Measurements from ENCODE around the gene SGIP1. TPM values are rescaled to one million over a fixed set of nuclear protein-coding genes. Genes with fewer than 3 reads are reported as not detected.

SGIP1 gene
- total RNA-seq, 1 donor from 2014 or later: 0.79 TPM

DNA sequence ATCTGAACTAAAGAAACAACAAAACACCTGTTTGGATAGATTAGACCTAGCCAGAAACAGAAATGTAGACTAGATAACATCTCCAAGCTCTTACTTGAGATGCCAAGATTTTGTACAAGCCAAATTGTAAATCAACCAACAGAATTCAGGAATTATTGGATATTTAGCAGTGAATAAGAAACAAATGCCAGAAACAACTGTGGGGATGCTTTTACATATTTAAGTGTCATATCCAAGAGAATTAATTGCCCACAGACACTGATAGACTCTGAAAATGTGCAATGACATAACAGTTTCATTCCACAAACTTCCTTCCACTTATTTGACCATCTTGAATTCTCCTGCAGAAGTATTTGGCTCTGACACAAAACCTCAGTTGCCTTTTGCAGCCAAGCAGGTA is 92.3 kb downstream of the SGIP1 start:
- Histone ChIP-seq H3K27me3 (ENCODE audit: control insufficient read depth, insufficient read depth, low read length) (no peaks in the 10 kb centered on the region), H3K36me3 (ENCODE audit: control insufficient read depth, insufficient read depth, low read length) (no peaks in the 10 kb centered on the region), H3K4me3 (ENCODE audit: low read depth, low read length) (no peak overlapping the region)
- FAIRE-seq (peak; percentile 7), DNase-seq (ENCODE audit: low read depth) (no peak)
- TF ChIP-seq, protein P1, sequence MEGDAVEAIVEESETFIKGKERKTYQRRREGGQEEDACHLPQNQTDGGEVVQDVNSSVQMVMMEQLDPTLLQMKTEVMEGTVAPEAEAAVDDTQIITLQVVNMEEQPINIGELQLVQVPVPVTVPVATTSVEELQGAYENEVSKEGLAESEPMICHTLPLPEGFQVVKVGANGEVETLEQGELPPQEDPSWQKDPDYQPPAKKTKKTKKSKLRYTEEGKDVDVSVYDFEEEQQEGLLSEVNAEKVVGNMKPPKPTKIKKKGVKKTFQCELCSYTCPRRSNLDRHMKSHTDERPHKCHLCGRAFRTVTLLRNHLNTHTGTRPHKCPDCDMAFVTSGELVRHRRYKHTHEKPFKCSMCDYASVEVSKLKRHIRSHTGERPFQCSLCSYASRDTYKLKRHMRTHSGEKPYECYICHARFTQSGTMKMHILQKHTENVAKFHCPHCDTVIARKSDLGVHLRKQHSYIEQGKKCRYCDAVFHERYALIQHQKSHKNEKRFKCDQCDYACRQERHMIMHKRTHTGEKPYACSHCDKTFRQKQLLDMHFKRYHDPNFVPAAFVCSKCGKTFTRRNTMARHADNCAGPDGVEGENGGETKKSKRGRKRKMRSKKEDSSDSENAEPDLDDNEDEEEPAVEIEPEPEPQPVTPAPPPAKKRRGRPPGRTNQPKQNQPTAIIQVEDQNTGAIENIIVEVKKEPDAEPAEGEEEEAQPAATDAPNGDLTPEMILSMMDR (IDR thresholded peaks at IDR 0.05; ENCODE audit: insufficient read depth, low read length, severe bottlenecking): no peak

DNA sequence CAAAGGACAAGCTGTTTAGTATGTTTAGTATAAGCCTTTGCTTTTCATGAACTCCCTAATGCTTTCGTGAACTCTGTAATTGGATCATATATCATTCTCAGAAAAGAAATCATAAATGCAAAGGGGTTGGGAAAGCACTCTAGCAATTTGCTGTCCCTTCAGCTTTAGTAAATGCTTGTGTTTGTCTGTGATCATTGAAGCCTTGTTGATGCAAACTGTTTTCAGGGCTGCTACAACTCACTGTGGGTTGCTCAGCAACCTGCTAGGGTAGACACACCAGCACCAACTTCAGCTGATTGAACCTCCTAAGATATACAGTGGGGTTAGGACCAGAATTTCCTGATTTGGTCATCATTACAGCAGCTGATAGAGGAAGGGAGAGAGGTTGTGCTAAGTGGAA is 95.0 kb downstream of the SGIP1 start:
- Histone ChIP-seq H3K4me3 (ENCODE audit: low read depth, low read length) (no peak overlapping the region), H3K27me3 (ENCODE audit: control insufficient read depth, insufficient read depth, low read length) (no peaks in the 10 kb centered on the region), H3K36me3 (ENCODE audit: control insufficient read depth, insufficient read depth, low read length) (no peaks in the 10 kb centered on the region)
- DNase-seq (ENCODE audit: low read depth) (no peak), FAIRE-seq (no peak)
- TF ChIP-seq, protein P1 (IDR thresholded peaks at IDR 0.05; ENCODE audit: insufficient read depth, low read length, severe bottlenecking): no peak

DNA sequence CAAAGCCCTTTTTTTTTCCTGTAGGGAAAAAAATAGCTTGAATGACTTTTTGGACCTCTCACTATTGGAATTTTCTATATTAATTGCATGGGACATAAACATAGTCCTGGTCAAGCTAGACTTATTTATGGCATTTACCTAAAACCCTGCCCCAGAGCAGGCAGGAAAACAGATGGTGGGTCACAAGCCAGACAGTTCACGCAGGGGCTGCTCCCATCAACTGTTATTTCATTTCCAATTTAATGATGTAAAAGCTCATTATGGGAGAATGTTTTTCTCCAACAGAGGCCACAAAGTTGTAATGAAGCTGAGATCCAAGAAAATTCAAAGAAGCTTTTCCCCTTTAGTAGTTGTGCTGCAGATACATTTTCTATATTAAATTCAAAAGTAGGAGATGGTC is 99.2 kb downstream of the SGIP1 start:
- no peak overlapping the region for H3K4me3 ChIP-seq (ENCODE audit: low read depth, low read length)
- FAIRE-seq: no peak

DNA sequence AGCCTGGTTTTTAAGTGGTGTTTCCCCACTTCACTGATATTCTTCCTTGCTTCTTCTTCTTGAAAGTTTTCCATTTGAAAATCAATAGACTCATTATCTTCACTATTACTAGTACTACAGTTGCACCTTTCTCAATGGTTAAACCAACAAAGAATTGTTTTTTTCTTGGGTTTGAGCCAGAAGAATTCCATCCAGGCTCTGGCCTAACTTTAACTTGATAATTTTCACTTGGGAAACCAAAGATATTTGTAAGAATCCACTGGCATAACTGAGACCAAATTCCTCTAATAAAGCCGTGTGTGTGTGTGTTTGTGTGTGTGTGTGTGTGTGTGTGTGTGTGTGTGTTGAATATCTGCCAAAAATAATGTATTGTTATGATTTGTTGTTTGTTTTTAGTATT is 103.2 kb downstream of the SGIP1 start:
- TF ChIP-seq, protein P1 (IDR thresholded peaks at IDR 0.05; ENCODE audit: insufficient read depth, low read length, severe bottlenecking): no peak
- DNase-seq (ENCODE audit: low read depth) (no peak), FAIRE-seq (no peak)
- no peaks in the 10 kb centered on the region for H3K36me3 ChIP-seq (ENCODE audit: control insufficient read depth, insufficient read depth, low read length)
- no peaks in the 10 kb centered on the region for H3K27me3 ChIP-seq (ENCODE audit: control insufficient read depth, insufficient read depth, low read length)
- H3K4me3 ChIP-seq (ENCODE audit: low read depth, low read length): no peak overlapping the region

More for the DNA sequence above, 99.2 kb downstream of the SGIP1 start:
- no peaks in the 10 kb centered on the region for H3K27me3 ChIP-seq (ENCODE audit: control insufficient read depth, insufficient read depth, low read length)
- DNase-seq (ENCODE audit: low read depth): no peak
- TF ChIP-seq, protein P1 (IDR thresholded peaks at IDR 0.05; ENCODE audit: insufficient read depth, low read length, severe bottlenecking): no peak
- no peaks in the 10 kb centered on the region for H3K36me3 ChIP-seq (ENCODE audit: control insufficient read depth, insufficient read depth, low read length)

DNA sequence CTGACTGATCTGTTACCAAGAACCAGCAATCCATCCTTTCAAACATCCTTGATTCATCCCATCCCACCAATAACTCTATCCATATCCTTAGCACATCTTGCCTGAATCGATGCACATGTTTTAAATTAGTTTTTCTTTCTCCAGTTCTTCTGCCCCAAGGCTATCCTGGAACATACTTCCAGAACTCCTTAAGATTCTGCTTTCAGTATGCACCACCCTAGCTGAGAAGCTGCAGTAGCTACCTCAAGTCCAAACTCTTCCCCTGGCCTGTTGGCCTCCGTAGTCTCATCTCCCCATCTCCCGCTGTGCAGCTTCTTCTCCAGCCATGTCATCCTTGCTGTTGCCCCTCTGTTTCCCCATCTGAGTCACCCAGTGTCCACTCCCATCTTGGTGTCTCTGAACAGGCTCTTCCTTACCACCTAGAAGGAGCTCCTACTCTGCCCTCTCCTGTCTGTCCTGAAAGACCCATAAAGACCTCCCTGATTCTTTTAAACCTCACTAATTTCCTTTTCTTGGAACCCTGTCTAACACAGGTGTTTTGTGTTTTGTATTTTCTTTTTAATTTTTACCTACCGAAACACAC is 108.0 kb downstream of the SGIP1 start:
- FAIRE-seq (no peak), DNase-seq (ENCODE audit: low read depth) (no peak)
- TF ChIP-seq, protein P1 (IDR thresholded peaks at IDR 0.05; ENCODE audit: insufficient read depth, low read length, severe bottlenecking): no peak
- Histone ChIP-seq H3K4me3 (ENCODE audit: low read depth, low read length) (no peak overlapping the region), H3K36me3 (ENCODE audit: control insufficient read depth, insufficient read depth, low read length) (no peaks in the 10 kb centered on the region), H3K27me3 (ENCODE audit: control insufficient read depth, insufficient read depth, low read length) (no peaks in the 10 kb centered on the region)

DNA sequence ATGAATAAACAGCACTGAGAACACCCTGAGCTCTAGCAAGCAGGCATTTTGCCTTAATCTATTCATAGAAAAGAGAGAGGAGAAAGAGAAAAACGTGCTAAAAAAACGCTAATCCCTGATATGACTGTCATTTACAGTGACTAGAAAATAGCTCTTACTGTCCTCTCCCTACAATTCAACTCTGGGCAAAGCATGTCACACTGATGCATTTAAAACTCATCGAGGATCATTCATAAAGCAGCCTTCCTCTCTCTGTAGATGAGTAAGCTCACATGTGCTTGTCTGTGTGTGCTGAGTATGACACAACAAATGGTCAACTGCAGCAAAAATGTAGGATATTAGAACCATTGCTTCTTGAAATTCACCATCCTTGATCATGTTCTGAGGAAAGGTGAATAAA is 109.0 kb downstream of the SGIP1 start:
- Histone ChIP-seq H3K27me3 (ENCODE audit: control insufficient read depth, insufficient read depth, low read length) (no peaks in the 10 kb centered on the region), H3K36me3 (ENCODE audit: control insufficient read depth, insufficient read depth, low read length) (no peaks in the 10 kb centered on the region), H3K4me3 (ENCODE audit: low read depth, low read length) (no peak overlapping the region)
- TF ChIP-seq, protein P1 (IDR thresholded peaks at IDR 0.05; ENCODE audit: insufficient read depth, low read length, severe bottlenecking): no peak
- FAIRE-seq: no peak
- peak; percentile 46 for DNase-seq (ENCODE audit: low read depth)
